ENCODE results near the gene RTKN2. TPM values are rescaled to one million over a fixed set of nuclear protein-coding genes. Genes with fewer than 3 reads are reported as not detected.

The RTKN2 gene
- total and polyA plus RNA-seq, 2 donors (not counting 1 experiment from before 2014, with no cell fraction given): 0.07 to 0.22 TPM

- POLR2A ChIA-PET: no interaction called here
- Mint-ChIP-seq H3K4me1 (peaks cover 18% of the 10 kb centered on the region), H3K4me3 (no peak overlapping the region), H3K27me3 (no peaks in the 10 kb centered on the region), H3K9me3 (ENCODE audit: insufficient read depth) (peaks cover 8% of the 10 kb centered on the region), H3K27ac (no peak overlapping the region)
- Histone ChIP-seq H3K4me1 (ENCODE audit: control insufficient read depth in 2 of 2, insufficient read depth in 2 of 2, low read length in 2 of 2) (peaks cover 9 to 12% of the 10 kb centered on the region in 2 donors), H3K9me3 (ENCODE audit: control extremely low read depth in 1 of 3, control insufficient read depth in 2 of 3, insufficient read depth in 1 of 3, low read length in 2 of 3) (peaks cover 2 to 8% (median 3%) of the 10 kb centered on the region in 3 donors), H3K27ac (ENCODE audit: low read length in 2 of 2) (no peak overlapping the region), H3K27me3 (replicated peaks in 1 of 4; ENCODE audit: control extremely low read depth in 1 of 4, control insufficient read depth in 3 of 4, insufficient read depth in 4 of 4, low read length in 3 of 4) (no peaks in the 10 kb centered on the region), H2AFZ (ENCODE audit: insufficient read depth, low read depth, low read length, poor library complexity, severe bottlenecking) (no peak overlapping the region), H3K4me3 (ENCODE audit: control extremely low read depth in 1 of 5, extremely low read depth in 1 of 5, insufficient read depth in 1 of 5, low read depth in 2 of 5, low read length in 4 of 5) (no peak overlapping the region), H3K9ac (ENCODE audit: low read length) (no peak overlapping the region), H3K36me3 (replicated peaks in 1 of 2; ENCODE audit: control extremely low read depth in 1 of 2, control insufficient read depth in 1 of 2, extremely low read depth in 1 of 2, insufficient read depth in 2 of 2, low read length in 1 of 2) (no peaks in the 10 kb centered on the region), H3K79me2 (ENCODE audit: control insufficient read depth, insufficient read depth, low read length) (no peaks in the 10 kb centered on the region), H3K4me2 (replicated peaks; ENCODE audit: low read depth, low read length, poor library complexity, severe bottlenecking) (no peak overlapping the region), H4K20me1 (ENCODE audit: control insufficient read depth, insufficient read depth, low read length, poor library complexity, severe bottlenecking) (no peaks in the 10 kb centered on the region)
- ATAC-seq (ENCODE audit: low read depth) (no peak), DNase-seq (no peak)
- TF ChIP-seq CTCF (IDR thresholded peaks at IDR 0.05) (no peak), EZH2 (IDR thresholded peaks at IDR 0.05; ENCODE audit: borderline replicate concordance, insufficient read depth, low read depth, low read length, poor library complexity, severe bottlenecking) (no peak)
- intact Hi-C loops (cut with micrococcal nuclease): loop anchor here (5.0 kb wide), 1 partner anchor 35 kb away; no protein-coding TSS in a partner anchor
- CTCF ChIA-PET: no interaction called here
These were observed 96.2 kb downstream of the RTKN2 start for GRCh38 chr10:62172465-62172864.

- intact Hi-C loops (cut with micrococcal nuclease): loop anchor here (5.0 kb wide), 1 partner anchor 34 kb away; no protein-coding TSS in a partner anchor
- ChIA-PET POLR2A (no interaction called here), CTCF (no interaction called here)
- DNase-seq (no peak), ATAC-seq (ENCODE audit: low read depth) (no peak)
- Mint-ChIP-seq H3K27me3 (no peaks in the 10 kb centered on the region), H3K27ac (no peak overlapping the region), H3K9me3 (ENCODE audit: insufficient read depth) (peaks cover 8% of the 10 kb centered on the region), H3K4me3 (no peak overlapping the region), H3K4me1 (peaks cover 21% of the 10 kb centered on the region)
- H2AFZ ChIP-seq (ENCODE audit: insufficient read depth, low read depth, low read length, poor library complexity, severe bottlenecking): no peak overlapping the region
- peaks cover 14 to 16% of the 10 kb centered on the region in 2 donors for H3K4me1 ChIP-seq (ENCODE audit: control insufficient read depth in 2 of 2, insufficient read depth in 2 of 2, low read length in 2 of 2)
- no peaks in the 10 kb centered on the region for H3K27me3 ChIP-seq (replicated peaks in 1 of 4; ENCODE audit: control extremely low read depth in 1 of 4, control insufficient read depth in 3 of 4, insufficient read depth in 4 of 4, low read length in 3 of 4)
- H3K9ac ChIP-seq (ENCODE audit: low read length): no peak overlapping the region
- no peaks in the 10 kb centered on the region for H3K79me2 ChIP-seq (ENCODE audit: control insufficient read depth, insufficient read depth, low read length)
- no peaks in the 10 kb centered on the region for H3K36me3 ChIP-seq (replicated peaks in 1 of 2; ENCODE audit: control extremely low read depth in 1 of 2, control insufficient read depth in 1 of 2, extremely low read depth in 1 of 2, insufficient read depth in 2 of 2, low read length in 1 of 2)
- H3K4me2 ChIP-seq (replicated peaks; ENCODE audit: low read depth, low read length, poor library complexity, severe bottlenecking): no peak overlapping the region
- H4K20me1 ChIP-seq (ENCODE audit: control insufficient read depth, insufficient read depth, low read length, poor library complexity, severe bottlenecking): no peaks in the 10 kb centered on the region
- H3K27ac ChIP-seq (ENCODE audit: low read length in 2 of 2): no peak overlapping the region
- TF ChIP-seq CTCF (IDR thresholded peaks at IDR 0.05) (no peak), EZH2 (IDR thresholded peaks at IDR 0.05; ENCODE audit: borderline replicate concordance, insufficient read depth, low read depth, low read length, poor library complexity, severe bottlenecking) (no peak)
- 100% methylated on average over 1 of the region's 2 CpGs for WGBS (ENCODE audit: insufficient coverage)
- no peak overlapping the region for H3K4me3 ChIP-seq (ENCODE audit: control extremely low read depth in 1 of 5, extremely low read depth in 1 of 5, insufficient read depth in 1 of 5, low read depth in 2 of 5, low read length in 4 of 5)
- peaks cover 2 to 8% (median 3%) of the 10 kb centered on the region in 3 donors for H3K9me3 ChIP-seq (ENCODE audit: control extremely low read depth in 1 of 3, control insufficient read depth in 2 of 3, insufficient read depth in 1 of 3, low read length in 2 of 3)
These were observed 96.9 kb downstream of the RTKN2 start for GRCh38 chr10:62171791-62172190.
